Stimulated activated CD4-positive, alpha-beta T cell treated with anti-CD3 and anti-CD28 coated beads, TNF-alpha, amount 100 ng/mL, for 4 hours (primary cell): ENCODE results near the gene DUSP14.

ENCODE experiments used
- DNase-seq, 3 experiments: peaks; one replicate each; pipeline ENCODE4 v3.0.0-alpha.2; 2020; ENCODE audit warnings: low read depth in 3 of 3

Gene DUSP14

DNA sequence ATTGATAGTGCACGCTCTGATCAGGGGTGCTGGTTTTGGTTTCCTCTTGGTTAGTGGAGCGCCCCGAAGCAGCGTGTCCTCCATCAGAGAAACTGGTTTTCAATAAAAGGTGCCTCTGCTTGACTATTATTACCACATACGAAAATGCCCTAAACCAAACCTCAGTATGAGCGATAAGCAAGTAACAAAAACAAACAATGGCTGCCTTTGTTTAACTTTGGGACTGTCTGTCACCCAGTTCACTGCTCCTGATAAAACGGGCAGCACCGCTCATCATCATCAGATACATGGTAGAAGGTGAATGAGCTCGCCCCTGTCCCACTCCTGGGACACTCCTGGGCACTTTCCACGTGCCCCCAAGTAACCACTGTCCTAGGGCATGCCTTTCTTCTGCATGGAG lies 24.0 kb downstream of the DUSP14 start:
- no peak for DNase-seq

DNA sequence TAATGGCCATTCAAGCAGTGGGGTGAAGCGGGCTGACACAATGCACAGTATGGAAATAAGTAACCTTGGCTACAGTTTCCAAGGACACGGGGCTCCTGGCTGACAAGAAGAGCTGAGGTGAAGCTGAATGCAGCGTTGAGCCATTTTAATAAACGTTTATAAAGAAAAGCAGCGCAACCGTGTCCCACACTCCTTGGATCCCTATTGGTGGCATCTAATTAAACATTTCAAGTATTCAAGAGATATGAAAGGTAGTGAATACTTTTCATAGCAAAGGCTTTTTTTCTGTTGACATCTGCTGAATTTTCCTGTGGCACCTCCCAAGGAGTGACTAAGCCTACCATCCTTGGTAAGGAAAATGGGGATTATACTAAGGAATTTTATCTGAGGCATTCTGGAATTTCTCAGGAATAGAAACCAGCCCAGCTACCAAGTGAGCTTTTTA lies 26.5 kb downstream of the DUSP14 start:
- no peak for DNase-seq

DNA sequence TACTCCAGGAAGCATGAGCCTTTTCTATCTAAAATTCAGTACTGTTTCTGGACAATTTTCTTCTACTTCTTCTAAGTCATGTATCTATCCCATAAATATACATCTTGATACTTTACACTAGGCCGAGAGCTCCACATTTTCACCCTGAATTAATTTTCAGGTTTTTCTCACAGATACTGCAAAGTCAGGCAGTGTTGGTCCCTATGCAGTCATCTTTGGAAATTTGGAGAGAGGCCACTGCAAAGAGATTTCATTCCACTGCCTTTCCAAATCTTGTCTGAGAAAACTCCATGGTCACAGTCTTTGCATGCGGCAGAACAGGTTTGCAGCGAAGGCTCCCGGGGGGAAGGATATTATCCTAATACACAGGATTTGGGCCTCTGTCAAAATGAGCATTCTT lies 28.2 kb downstream of the DUSP14 start:
- DNase-seq: no peak

DNA sequence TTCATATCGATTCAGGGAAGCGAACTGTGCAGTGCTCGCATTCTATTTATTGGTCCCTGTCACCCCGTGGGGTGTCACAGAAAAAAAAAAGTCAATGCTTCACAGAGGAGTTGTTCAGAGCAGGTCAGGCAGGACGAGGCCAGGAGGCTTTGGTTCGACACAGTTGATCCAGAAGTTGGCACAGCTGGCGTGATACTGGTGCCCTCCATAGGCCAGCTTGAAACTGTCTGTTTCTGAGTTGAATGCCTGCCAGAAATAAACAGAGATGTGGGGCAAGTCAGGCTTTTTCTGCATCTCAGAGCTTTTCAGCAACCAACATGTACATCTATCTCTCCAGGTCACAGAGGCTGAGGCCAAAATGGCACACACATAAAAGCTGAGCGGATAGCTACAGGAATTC lies 29.1 kb downstream of the DUSP14 start:
- no peak for DNase-seq

DNA sequence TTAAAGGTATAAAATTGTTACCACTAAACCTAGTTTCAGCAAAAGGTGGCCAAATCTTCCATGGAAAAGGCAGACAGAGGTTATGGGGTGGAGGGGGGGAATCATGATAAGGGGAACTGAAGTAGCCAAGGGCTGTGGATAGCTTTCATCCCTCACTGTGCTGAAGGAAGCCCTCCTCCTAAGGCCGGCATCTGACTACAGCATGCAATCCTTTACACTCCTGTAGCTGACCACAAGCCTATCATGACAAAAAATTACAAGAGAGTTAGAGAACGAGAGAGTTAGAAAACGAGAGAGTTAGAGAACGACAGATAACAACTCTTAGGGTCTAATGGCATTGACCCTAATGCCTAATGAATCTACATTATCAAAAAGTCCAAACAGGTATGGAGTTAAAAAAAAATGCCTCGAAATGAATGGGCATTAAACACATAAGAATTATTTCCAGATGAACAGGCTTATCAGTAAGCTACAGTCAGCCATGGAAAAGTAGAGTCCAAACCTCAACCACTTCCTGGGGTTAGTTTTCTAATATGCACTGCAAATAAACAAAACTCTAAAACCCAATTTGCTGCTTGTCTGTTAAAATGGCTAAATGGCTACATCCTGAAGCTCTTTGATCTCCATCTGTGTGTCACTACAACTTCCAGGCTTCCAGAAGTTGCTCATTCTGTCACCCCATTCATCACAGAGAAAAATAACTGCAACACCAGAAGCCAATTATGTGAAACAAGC lies 29.7 kb downstream of the DUSP14 start:
- no peak for DNase-seq

DNA sequence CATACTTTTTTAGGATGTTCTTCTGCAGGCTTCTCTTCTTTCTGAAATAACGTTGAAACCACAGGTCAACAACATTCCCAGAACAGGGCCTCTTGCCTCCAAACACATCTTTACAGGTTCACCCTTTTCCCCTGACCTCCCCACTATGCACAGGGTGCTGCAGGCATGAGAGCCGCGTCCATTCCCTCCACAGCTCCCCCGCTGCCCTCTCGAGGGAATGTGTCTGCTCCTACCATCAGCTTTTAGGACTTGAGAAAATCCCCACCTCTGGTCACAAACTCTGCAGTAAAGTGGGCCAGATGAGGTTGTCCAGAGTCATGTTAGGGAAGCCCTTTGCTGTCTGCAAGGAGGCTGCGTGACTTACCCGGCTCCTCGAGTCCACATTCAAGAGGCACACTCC lies 30.5 kb downstream of the DUSP14 start:
- no peak for DNase-seq

DNA sequence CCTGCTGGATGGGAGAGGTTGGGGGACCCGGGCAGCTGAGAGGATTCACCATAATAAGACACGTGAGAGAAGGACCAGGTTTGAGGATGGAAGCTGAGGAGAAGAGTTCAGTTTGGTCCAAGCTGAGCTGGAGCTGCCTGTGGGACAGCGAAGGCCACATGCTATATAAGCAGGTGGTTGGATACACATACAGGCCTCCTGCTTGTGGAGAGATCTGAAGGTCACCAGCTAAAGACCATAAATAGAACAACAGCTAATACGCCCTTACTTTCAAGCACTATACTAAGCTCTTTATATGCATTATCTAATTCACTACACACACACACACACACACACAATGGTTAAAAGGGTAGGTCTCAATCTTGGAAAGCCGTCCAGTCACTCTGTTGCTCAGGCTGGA lies 32.1 kb downstream of the DUSP14 start:
- DNase-seq: no peak

DNA sequence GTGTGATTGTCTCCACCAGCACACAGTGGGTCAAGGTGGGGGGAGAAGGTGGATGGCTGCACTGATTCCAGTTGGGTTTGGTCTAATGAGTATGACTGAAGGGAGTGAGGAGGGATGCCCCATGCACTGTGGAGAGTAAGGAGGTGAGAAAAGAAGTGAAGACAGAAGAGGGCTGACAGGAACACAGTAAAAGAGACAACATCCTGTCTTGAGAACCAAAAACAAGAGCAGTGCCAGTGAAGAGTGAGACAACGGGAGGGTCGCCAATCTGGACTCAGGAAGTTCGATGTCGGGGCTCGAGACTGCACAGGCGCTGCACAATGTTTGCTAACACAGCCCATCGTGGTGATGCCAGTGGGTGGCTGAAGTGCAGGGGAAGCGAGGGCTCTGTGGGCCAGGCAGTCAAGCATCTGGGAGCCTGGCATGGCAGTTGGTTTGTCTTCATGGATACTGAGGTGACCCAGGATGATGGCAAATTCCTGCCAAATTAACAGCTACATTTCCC lies 34.1 kb downstream of the DUSP14 start:
- DNase-seq: no peak

DNA sequence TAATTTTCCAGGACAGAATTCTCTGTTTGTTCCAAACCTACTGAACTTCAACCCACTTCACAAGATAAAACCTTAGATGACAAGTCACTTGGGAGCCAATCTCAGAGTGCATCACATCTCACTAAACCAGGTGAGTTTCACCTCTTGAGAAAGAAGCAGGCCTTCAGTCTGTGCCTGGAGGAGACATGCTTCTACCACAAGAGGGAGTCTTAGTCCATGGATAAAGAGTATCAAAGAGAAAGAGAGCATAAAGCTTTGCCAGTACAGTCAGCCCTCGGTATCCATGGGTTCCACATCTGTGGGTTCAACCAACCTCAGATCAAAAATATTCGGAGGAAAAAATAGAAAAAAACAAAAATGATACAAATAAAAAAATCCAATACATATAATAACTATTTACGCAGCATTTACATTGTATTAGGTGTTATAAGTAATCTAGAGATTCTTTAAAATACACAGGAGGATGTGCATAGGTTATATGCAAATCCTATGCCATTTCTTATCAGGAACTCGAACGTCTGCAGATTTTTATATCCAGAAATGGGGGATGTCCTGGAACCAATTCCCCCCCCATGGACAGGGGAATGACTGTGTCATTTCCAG lies 37.7 kb downstream of the DUSP14 start:
- DNase-seq: no peak

DNA sequence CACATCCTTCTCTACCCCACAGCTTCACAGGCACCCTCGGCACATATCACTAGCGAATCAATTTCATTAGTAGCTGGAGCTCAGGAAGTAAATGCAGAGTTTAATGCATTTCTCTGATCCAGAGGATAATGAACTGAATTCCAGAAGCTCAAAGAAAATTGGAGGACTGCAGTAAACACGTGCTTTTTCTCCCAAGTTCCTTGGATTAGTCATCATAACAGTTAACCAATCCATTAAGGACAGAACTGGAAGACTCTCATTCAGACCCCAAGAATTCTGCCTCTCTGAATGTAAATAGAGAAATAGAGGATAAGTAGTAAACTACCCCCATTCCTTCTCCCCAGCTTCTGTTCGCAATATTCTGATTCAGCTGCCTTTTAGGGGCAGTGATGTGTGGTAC lies 40.7 kb downstream of the DUSP14 start:
- no peak for DNase-seq

DNA sequence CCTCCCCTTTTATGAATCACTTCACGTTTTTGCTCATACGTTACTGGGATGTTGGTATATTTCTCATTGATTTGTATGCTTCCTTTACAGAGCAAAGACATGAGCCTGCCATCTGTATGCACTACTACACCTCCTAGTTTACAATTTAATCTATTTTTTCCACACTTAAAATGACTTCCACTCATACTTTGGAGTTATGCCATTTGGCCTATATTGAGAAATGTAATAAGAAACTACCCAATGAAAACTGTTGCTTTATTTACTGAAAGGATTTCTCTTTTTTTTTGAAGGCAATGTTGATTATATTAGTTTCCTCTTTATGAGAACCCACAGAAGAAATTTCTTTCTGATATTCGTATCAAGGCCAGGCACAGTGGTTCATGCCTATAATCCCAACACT lies 43.1 kb downstream of the DUSP14 start:
- no peak for DNase-seq

DNA sequence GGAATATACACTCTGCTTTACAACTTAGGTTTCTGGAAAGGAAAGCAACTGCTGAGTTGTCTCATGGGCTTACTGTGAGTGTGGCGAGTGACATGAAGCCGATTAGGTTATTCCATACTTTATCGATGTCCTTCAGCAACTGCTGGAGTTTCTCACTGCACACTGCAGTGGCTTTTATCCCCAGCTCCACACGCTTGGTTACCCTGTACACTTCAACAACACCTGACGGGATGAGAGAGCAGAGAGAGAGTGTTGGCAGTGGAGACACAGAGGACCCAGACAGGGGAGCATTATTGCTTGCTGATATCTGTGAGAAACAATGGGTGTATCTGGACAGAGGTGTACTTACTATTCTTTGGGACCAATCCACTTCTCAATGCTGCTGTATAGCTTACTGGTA lies 46.2 kb downstream of the DUSP14 start:
- DNase-seq: no peak

DNA sequence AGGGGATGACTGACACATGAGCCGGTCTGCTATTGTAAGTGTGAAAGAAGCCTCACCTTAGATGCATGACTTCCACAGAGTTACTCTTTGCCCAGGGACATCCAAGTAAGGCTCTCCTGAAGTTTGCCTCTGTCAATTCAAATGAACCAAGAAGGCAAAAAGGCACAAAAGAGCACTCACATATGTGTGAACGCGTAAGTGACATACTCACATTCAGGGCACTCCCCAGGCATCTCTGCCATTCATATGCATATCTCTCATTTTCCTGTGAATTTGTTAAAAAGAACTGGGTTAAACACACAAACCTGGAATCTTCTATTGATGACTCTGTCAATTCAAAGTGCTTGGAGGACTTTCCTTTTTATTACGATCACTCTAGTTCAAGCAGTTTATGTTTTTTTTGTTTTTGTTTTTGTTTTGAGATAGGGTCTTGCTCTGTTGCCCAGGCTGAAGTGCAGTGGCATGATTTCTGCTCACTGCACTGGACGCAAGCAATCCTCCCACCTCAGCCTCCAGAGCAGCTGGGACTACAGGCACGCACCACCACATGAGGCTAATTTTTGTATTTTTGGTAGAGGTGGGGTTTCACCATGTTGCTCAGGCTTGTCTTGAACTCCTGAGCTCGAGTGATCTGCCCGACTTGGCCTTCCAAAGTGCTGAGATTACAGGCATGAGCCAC lies 49.4 kb downstream of the DUSP14 start:
- DNase-seq: no peak

DNA sequence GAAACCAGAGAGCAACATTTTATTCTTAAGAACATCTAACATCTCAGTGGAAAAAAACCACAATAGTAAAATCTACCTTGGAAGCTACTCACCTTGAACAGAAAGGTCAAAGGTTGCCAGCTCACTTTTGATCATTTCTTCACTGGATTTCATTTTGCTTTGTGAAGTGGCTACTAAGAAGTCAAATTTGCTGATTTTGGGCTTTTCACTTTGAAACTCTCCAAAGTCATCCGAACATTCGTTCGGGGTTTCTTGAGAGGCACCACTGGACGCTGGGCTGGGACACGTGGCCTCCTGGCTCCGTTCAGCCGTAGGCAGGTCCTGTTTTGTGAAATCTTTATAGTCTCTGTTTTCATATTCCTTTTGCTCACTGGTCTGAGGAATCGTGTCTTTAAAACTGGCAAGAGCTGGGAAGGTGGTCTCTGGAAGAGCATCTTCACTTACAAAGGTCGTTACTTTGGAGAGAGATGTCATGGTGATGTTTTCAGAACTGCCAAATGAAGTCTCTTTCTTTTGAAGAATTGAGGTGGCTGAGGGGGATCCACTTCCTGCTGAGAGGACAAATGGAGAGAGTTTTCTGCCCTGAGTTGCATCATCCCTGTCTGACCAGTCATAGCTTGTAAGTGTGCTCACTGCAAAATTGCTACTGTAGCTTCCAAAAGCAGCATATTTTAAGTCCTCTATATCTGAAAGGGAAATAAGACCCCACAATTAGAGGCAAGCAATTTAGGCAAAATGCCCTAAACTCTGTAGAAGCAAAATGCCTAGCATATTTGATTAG lies 52.4 kb downstream of the DUSP14 start:
- no peak for DNase-seq

DNA sequence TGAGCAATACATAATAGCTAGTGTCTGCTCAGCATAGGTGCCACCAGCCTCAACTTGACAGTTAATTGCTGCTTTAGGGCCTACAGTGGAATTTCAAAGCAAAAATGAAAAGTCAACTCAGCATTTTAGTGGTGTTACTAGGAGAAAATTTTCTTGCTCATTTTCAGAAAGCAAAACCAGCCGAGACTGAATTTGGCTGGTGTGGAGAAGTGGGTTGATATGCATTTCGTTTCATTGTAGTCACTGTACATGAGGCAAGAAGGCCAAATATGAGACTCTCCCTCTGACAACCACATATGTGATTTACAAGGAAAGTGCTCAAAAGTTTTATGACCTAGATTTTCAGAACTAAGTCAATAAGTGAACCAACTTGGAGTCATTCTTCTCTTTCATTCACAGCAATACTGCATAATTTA lies 54.0 kb downstream of the DUSP14 start:
- DNase-seq: no peak

DNA sequence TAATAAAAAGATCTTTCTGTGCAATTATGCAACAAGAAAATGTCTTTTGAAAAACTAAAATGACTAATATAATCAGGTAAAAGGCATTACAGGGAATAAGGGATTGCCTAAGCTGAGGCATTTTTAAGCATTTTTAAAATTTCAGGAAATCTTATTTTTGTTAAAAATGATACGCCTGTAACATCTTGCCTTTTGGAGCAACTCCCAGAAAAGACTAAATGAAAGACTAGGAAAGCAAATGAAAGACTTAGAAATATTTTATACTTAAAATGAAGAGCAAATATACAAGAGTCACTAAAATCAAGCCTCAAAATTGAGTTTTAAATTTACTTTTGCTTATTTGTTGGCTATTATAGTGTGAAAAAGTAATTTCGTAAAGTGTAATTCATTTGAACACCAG lies 55.8 kb downstream of the DUSP14 start:
- DNase-seq: no peak

DNA sequence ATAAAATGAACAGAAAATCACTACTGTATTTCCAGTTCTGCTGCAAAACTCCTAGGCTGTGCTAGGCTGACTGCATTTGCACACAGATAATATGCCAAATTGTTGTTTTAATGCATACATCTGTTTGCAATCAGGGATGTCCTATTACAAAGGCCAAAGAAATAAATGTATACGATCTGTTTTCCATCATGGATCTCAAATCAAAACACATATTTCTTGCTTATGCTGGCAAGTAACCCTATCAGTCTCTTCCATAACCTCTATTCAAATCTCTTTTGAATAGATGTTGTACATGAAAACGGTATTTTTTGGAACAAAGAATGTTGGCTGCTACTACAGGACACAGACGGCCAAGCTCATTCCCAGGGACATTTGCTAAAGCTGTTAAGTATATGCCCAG lies 56.6 kb downstream of the DUSP14 start:
- no peak for DNase-seq

DNA sequence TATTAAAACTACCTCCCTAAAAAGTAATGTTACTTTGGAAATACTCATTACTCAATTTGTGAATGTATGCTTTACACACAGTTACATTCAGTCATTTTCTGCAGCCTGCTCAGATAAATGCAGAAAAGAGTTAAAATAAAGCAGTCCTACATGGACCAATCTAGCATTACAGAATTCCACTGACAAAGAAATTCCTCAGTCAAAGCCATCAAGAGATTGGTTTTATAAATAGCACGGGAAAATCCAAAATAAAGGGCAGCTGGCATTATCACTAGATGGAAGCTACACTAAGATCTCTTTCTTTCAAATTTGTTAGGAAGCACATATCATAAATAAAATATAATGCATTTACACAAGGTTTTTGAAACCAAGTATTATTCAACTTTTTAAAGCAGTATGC lies 58.3 kb downstream of the DUSP14 start:
- DNase-seq: no peak

DNA sequence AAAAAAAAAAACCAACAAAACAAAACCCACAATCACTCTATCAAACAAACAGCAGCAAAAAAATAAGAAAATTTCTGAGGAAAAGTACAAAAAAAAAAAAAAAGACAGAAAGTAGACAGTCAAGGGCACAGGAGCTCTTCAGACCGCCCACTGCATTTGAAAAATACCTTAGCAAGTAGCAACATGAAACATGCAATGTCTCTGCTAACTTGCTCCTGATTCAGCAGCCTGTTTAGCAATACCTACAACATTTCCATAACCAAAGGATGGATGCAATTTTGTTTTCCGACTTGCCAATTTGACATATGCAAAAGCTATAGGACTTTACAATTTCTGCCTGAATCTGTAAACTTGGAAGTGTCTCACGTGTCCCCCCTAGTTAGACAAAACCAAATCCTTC lies 62.1 kb downstream of the DUSP14 start:
- DNase-seq: no peak

DNA sequence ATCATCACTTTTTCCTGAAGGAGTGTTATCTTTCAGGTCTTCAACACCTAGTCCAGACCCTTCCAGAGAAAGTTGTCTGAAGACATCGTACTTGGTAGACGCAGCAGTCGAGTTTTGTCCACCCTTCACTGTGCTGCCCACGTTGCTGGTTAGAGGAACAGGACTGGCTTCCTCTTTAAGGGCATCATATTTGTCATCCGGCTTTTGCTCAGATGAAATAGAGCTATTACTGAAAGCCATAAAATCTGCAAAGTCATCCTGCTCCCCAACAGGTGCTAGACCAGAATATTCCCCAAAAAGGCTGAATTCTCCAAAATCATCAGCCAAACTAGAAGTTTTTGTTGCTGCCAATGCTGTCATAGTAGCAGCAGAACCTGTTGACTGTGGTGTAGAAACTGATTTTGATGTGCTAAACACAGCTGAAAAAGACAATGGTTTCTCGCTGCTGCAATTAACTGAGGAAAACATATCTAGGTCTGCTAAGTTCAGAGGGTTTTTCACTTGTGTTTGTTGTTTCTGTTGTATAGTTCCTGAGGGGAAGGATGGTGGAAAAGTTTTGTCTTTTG lies 63.8 kb downstream of the DUSP14 start:
- no peak for DNase-seq

DNA sequence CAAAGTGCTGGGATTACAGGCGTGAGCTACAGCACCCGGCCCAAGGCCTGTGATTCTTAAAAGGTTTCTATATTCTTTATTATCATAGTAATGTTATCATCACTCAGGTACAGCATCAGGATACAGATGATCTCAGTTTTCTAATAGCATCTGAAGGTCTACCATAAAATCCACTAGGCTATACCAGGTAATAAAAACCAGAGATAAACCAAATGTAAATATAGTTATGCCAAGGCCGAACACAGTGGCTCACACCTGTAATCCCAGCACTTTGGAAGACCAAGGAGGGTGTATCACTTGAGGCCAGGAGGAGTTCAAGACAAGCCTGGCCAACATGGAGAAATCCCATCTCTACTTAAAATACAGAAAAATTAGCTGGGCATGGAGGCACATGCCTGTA lies 65.7 kb downstream of the DUSP14 start:
- no peak for DNase-seq

DNA sequence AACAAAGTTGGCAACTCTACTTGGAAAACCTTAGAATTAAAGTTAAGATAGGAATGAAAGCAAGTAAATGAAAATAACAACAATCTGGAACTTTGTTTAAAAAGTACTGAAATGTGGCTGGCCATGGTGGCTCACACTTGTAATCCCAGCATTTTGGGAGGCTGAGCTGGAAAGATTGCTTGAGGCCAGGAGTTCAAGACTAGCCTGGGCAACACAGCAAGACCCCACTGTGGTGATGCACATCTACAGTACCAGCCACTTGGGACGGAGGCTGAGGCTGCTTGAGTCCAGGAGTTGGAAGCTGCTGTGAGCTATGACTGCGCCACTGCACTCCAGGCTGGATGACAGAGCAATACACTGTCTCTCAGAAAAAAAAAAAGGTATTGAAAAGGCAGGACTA lies 67.8 kb downstream of the DUSP14 start:
- DNase-seq: no peak
